ENCODE measurements around the gene PATE3.

DNA sequence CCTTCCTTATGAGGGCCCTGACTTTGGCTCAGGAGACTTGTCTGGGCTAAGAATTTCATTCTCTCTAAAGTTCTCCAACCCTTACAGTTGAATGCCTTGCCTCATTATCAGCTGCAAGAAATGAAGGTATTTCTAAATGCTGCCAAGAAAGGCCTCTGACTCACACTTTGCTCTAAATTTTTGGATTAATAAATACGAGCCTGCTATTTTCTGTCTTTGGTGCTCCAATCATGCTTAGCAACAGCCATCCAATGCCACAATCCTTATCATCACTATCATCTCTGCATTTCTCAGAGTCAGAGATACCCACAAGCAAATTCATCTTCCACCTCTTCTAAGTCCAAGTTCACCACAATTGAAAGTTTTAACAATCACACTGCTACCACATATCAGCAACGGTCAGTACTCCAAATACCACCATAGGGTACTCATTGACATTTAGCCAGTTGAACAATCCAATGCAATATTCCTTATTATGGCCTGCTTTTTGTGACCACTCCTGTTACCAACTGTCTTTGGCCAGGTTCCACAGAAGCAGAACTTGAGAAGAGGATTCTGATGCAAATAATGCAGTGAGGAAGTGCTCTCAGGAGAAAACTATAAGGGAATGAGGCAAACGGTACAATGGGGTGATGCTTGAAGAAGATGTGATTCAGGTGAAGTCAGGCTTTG, 15.0 kb upstream of the PATE3 start:
- TF ChIP-seq, protein P1, sequence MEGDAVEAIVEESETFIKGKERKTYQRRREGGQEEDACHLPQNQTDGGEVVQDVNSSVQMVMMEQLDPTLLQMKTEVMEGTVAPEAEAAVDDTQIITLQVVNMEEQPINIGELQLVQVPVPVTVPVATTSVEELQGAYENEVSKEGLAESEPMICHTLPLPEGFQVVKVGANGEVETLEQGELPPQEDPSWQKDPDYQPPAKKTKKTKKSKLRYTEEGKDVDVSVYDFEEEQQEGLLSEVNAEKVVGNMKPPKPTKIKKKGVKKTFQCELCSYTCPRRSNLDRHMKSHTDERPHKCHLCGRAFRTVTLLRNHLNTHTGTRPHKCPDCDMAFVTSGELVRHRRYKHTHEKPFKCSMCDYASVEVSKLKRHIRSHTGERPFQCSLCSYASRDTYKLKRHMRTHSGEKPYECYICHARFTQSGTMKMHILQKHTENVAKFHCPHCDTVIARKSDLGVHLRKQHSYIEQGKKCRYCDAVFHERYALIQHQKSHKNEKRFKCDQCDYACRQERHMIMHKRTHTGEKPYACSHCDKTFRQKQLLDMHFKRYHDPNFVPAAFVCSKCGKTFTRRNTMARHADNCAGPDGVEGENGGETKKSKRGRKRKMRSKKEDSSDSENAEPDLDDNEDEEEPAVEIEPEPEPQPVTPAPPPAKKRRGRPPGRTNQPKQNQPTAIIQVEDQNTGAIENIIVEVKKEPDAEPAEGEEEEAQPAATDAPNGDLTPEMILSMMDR (IDR thresholded peaks at IDR 0.05), result no peak
- TF ChIP-seq POLR2A (IDR thresholded peaks at IDR 0.05), result no peak

All from esophagus squamous epithelium (tissue), 4 donors.